HuH-7 (cell line): ENCODE results near the gene KRT3.
"Not testable (repeated sequence)": the region's sequence is repeated elsewhere in the genome, so short reads cannot be mapped to it uniquely, and the experiment has no call there.

Experiments
- DNase-seq: peaks from one replicate; pipeline ENCODE4 v3.0.0; 2011; ENCODE audit warnings: low spot score

The KRT3 gene

GRCh38 chr12:52781399-52782082 lies 14.4 kb downstream of the KRT3 start:
- DNase-seq, result no peak

- no peak for DNase-seq
These were observed 16.0 kb downstream of the KRT3 start for GRCh38 chr12:52779914-52780313.

- DNase-seq, result no peak
These were observed 17.1 kb downstream of the KRT3 start for GRCh38 chr12:52778833-52779232.

- no peak for DNase-seq
These were observed 18.4 kb downstream of the KRT3 start for GRCh38 chr12:52777566-52777965.

- no peak for DNase-seq
These were observed 19.0 kb downstream of the KRT3 start, which contains the start of gene KRT76 for GRCh38 chr12:52776913-52777395. Gene KRT76 (minus strand): TSS chr12:52777345. CDS start chr12:52777291, 54 bp downstream.

- DNase-seq, result no peak
These were observed 19.5 kb downstream of the KRT3 start for GRCh38 chr12:52776435-52776834.

GRCh38 chr12:52774629-52775250 lies 21.2 kb downstream of the KRT3 start:
- DNase-seq, result no peak

- no peak for DNase-seq
These were observed 23.1 kb downstream of the KRT3 start for GRCh38 chr12:52772772-52773171.

- DNase-seq, result no peak
These were observed 23.7 kb downstream of the KRT3 start for GRCh38 chr12:52772188-52772587.

GRCh38 chr12:52771505-52771904 lies 24.4 kb downstream of the KRT3 start:
- no peak for DNase-seq

GRCh38 chr12:52771088-52771487 lies 24.8 kb downstream of the KRT3 start:
- DNase-seq, result no peak

- no peak for DNase-seq
These were observed 26.0 kb downstream of the KRT3 start for GRCh38 chr12:52769946-52770345.

- DNase-seq, result no peak
These were observed 26.6 kb downstream of the KRT3 start for GRCh38 chr12:52769354-52769753.

GRCh38 chr12:52768479-52769200 lies 27.3 kb downstream of the KRT3 start:
- DNase-seq, result no peak

GRCh38 chr12:52767427-52767826 lies 28.5 kb downstream of the KRT3 start:
- no peak for DNase-seq

- no peak for DNase-seq
These were observed 28.9 kb downstream of the KRT3 start for GRCh38 chr12:52767020-52767379.

GRCh38 chr12:52766351-52767019 lies 29.4 kb downstream of the KRT3 start:
- no peak for DNase-seq

- DNase-seq, result no peak
These were observed 30.2 kb downstream of the KRT3 start for GRCh38 chr12:52765702-52766101.

- DNase-seq, result no peak
These were observed 31.9 kb downstream of the KRT3 start for GRCh38 chr12:52763991-52764390.

GRCh38 chr12:52763036-52763659 lies 32.8 kb downstream of the KRT3 start:
- DNase-seq, result no peak

- DNase-seq, result no peak
These were observed 34.1 kb downstream of the KRT3 start for GRCh38 chr12:52761802-52762201.

- not testable (repeated sequence) for DNase-seq
These were observed 34.7 kb downstream of the KRT3 start for GRCh38 chr12:52761218-52761617.
